Adrenal gland (tissue), 12 donors: ENCODE measurements around the gene SLAMF7. TPM values are rescaled to one million over a fixed set of nuclear protein-coding genes. Genes with fewer than 3 reads are reported as not detected.

Source experiments
- DNase-seq, 7 donors: peaks; one replicate each; pipeline ENCODE4 v3.0.0-alpha.2; 2019 to 2020
- H3K27ac ChIP-seq, 5 donors: fragments of 200-600 bp; sonication (generic) in 4 of 5; 1 replicate in 3 of 5; 2 replicates in 2 of 5; pipeline versions ENCODE4 v1.5.1 to v1.8.0; 2016 to 2020; ENCODE audit warnings: mild to moderate bottlenecking in 1 of 5
- H3K27me3 ChIP-seq: fragments of 200-600 bp; 2 replicates; pipeline ENCODE4 v1.8.0; 2021
- H3K36me3 ChIP-seq, 2 donors: fragments of 200-600 bp; replicated peaks in 1 of 2; 1 replicate in 1 of 2; 2 replicates in 1 of 2; pipeline versions ENCODE4 v1.5.1 to v1.8.0; 2018 to 2022
- H3K4me1 ChIP-seq, 2 donors: fragments of 200-600 bp; replicated peaks in 1 of 2; 1 replicate in 1 of 2; 2 replicates in 1 of 2; pipeline versions ENCODE4 v1.5.1 to v1.8.0; 2018 to 2021
- H3K4me3 ChIP-seq, 4 donors: fragments of 200-600 bp; sonication (generic) in 3 of 4; one replicate each; pipeline ENCODE4 v1.5.1; 2016 to 2018
- H3K9me3 ChIP-seq, 3 donors: fragments of 200-600 bp; sonication (generic) in 1 of 3; replicated peaks in 1 of 3; 1 replicate in 2 of 3; 2 replicates in 1 of 3; pipeline versions ENCODE4 v1.5.1 to v1.8.0; 2016 to 2021
- CTCF ChIP-seq, 6 experiments: fragments of 450-650 bp in 4 of 6; fragments of 200-600 bp in 2 of 6; sonication (generic) in 1 of 6; IDR thresholded peaks; 1 replicate in 5 of 6; 2 replicates in 1 of 6; pipeline versions ENCODE4 v1.5.1 to v1.8.0; 2016 to 2021; ENCODE audit warnings: antibody characterized with exemption in 6 of 6, mild to moderate bottlenecking in 2 of 6, moderate library complexity in 1 of 6
- POLR2A ChIP-seq, 2 donors: fragments of 450-650 bp; IDR thresholded peaks; one replicate each; pipeline ENCODE4 v1.6.1; 2017; ENCODE audit warnings: antibody characterized with exemption in 2 of 2, mild to moderate bottlenecking in 2 of 2, moderate library complexity in 1 of 2
- WGBS, 4 donors: extraction: QIAGEN DNeasy Blood & Tissue Kit in 2 of 4; methylation state at CpG; one replicate each; pipeline versions ENCODE4 v1.1.5 to v1.1.7; 2013 to 2017; 5-methylcytosine and 5-hydroxymethylcytosine counted together
- intact Hi-C, 2 donors: fragments of 100-400 bp; cut with DNase I; formaldehyde crosslinking; loops; one replicate each; pipeline versions ENCODE4 v1.14.1 to v1.15.0; 2022 to 2023
- polyA plus RNA-seq, 3 donors: library from polyadenylated mRNA; stranded (reverse); fragments of 200-250 nt in 2 of 3; fragments of 350-450 nt in 1 of 3; fragmentation: Illumina TruSeq in 1 of 3; extraction: RNeasy Lipid Tissue Mini Kit (QIAGEN cat#74804) in 1 of 3; gene quantifications; one replicate each; pipeline ENCODE4 v1.2.3, GENCODE V29; 2013 to 2014
- total RNA-seq, 9 donors: library from RNA; depleted of rRNA in 4 of 9; stranded (reverse); fragments of >200 nt in 4 of 9; fragments of 120-200 nt in 1 of 9; fragmentation: NEBNext Ultra II Directional in 1 of 9; extraction: Animal tissue kit (Norgen Biotek cat#: 25700) in 1 of 9; gene quantifications; one replicate each; pipeline versions ENCODE4 v1.1.0 to v1.2.4, GENCODE V29; 2013 to 2023
- donor health status: healthy with polysubstance abuse.
- donor health status: Bipolar disorder and iron deficiency.
- donor health status: DM: yes; HTN: yes; CAD: no.
- donor health status: DM: no; HTN: no; CAD: no.
- donor health status: DM: no; HTN: no; CAD: no.
- donor health status: DM: yes; HTN: yes; CAD: no.

SLAMF7 gene
- total and polyA plus RNA-seq, 12 donors = 0.26 to 3.1 (median 0.85) TPM; not detected in 2

GRCh38 chr1:160717306-160717705 is 21.7 kb upstream of the SLAMF7 start:
- TF ChIP-seq POLR2A (IDR thresholded peaks at IDR 0.05) = no peak
- no peak for TF ChIP-seq CTCF (IDR thresholded peaks at IDR 0.05)
- Histone ChIP-seq H3K27ac (no peak overlapping the region), H3K27me3 (no peaks in the 10 kb centered on the region), H3K4me1 (no peaks in the 10 kb centered on the region), H3K36me3 (no peaks in the 10 kb centered on the region), H3K4me3 (no peak overlapping the region), H3K9me3 (no peaks in the 10 kb centered on the region)
- 72 to 79% (median 78%) methylated on average over 5 of the region's 5 CpGs for WGBS, 4 donors
- DNase-seq = no peak
- intact Hi-C loops = no loop called here

- H3K4me1 ChIP-seq = no peaks in the 10 kb centered on the region
- no peak overlapping the region for H3K4me3 ChIP-seq
- H3K27me3 ChIP-seq = no peaks in the 10 kb centered on the region
- H3K9me3 ChIP-seq = no peaks in the 10 kb centered on the region
- no peak for DNase-seq
- 57 to 67% (median 62%) methylated on average over 4 of the region's 4 CpGs for WGBS, 4 donors
- H3K36me3 ChIP-seq = no peaks in the 10 kb centered on the region
- intact Hi-C loops = no loop called here
- TF ChIP-seq CTCF (IDR thresholded peaks at IDR 0.05) (no peak), POLR2A (IDR thresholded peaks at IDR 0.05) (no peak)
- no peak overlapping the region for H3K27ac ChIP-seq
These were observed 20.8 kb upstream of the SLAMF7 start for GRCh38 chr1:160718210-160718609.

- TF ChIP-seq CTCF (IDR thresholded peaks at IDR 0.05) = no peak
- TF ChIP-seq POLR2A (IDR thresholded peaks at IDR 0.05) = no peak
- Histone ChIP-seq H3K4me3 (no peak overlapping the region), H3K36me3 (no peaks in the 10 kb centered on the region), H3K4me1 (no peaks in the 10 kb centered on the region), H3K27me3 (no peaks in the 10 kb centered on the region), H3K27ac (no peak overlapping the region), H3K9me3 (no peaks in the 10 kb centered on the region)
- WGBS, 4 donors = 81 to 89% (median 85%) methylated on average over 3 of the region's 3 CpGs
- intact Hi-C loops = no loop called here
- no peak for DNase-seq
These were observed 18.5 kb upstream of the SLAMF7 start for GRCh38 chr1:160720356-160721085.

GRCh38 chr1:160721473-160721872 is 17.6 kb upstream of the SLAMF7 start:
- H3K36me3 ChIP-seq = no peaks in the 10 kb centered on the region
- no peak for DNase-seq
- H3K4me3 ChIP-seq = no peak overlapping the region
- no peak overlapping the region for H3K27ac ChIP-seq
- H3K4me1 ChIP-seq = peaks cover 0 to 5% of the 10 kb centered on the region in 2 donors
- no peaks in the 10 kb centered on the region for H3K27me3 ChIP-seq
- TF ChIP-seq CTCF (IDR thresholded peaks at IDR 0.05) = no peak
- TF ChIP-seq POLR2A (IDR thresholded peaks at IDR 0.05) = no peak
- no peaks in the 10 kb centered on the region for H3K9me3 ChIP-seq
- intact Hi-C loops = no loop called here
